Esophagus muscularis mucosa (tissue), 4 donors: Measurements from ENCODE around the gene NAV3. TPM values are rescaled to one million over a fixed set of nuclear protein-coding genes. Genes with fewer than 3 reads are reported as not detected.

Experiments
- DNase-seq: peaks from one replicate; pipeline ENCODE4 v3.0.0-alpha.2; 2017; ENCODE audit errors: extremely low spot score
- H3K27ac ChIP-seq, 4 donors: fragments of 200-600 bp; sonication (generic); replicated peaks in 1 of 4; 1 replicate in 3 of 4; 2 replicates in 1 of 4; pipeline ENCODE4 v1.5.1; 2016 to 2019; ENCODE audit warnings: mild to moderate bottlenecking in 1 of 4
- H3K27me3 ChIP-seq, 4 donors: fragments of 200-600 bp; sonication (generic); one replicate each; pipeline versions ENCODE4 v1.5.1 to v1.6.0; 2016 to 2019
- H3K36me3 ChIP-seq, 4 donors: fragments of 200-600 bp; sonication (generic); one replicate each; pipeline ENCODE4 v1.5.1; 2016 to 2019
- H3K4me1 ChIP-seq, 4 donors: fragments of 200-600 bp; sonication (generic); one replicate each; pipeline ENCODE4 v1.5.1; 2016 to 2019
- H3K4me3 ChIP-seq, 4 donors: fragments of 200-600 bp; sonication (generic); 1 replicate in 2 of 4; 2 replicates in 2 of 4; pipeline ENCODE4 v1.5.1; 2016 to 2019; ENCODE audit warnings: mild to moderate bottlenecking in 4 of 4, moderate library complexity in 1 of 4
- H3K9me3 ChIP-seq, 4 donors: fragments of 200-600 bp; sonication (generic); 1 replicate in 3 of 4; 2 replicates in 1 of 4; pipeline ENCODE4 v1.5.1; 2016 to 2019
- CTCF ChIP-seq, 3 experiments: fragments of 200-600 bp in 2 of 3; fragments of 450-650 bp in 1 of 3; sonication (generic) in 2 of 3; IDR thresholded peaks; one replicate each; pipeline ENCODE4 v1.5.1; 2017 to 2019; ENCODE audit warnings: antibody characterized with exemption in 3 of 3, mild to moderate bottlenecking in 2 of 3, moderate library complexity in 1 of 3
- EP300 ChIP-seq: sonication (generic); formaldehyde crosslinking; IDR thresholded peaks from one replicate; pipeline ENCODE4 v1.6.1; 2017; ENCODE audit warnings: antibody characterized with exemption
- POLR2A ChIP-seq: fragments of 450-650 bp; IDR thresholded peaks from one replicate; pipeline ENCODE4 v1.6.1; 2017; ENCODE audit warnings: antibody characterized with exemption, moderate library complexity, mild to moderate bottlenecking, low read depth
- POLR2AphosphoS5 ChIP-seq, 2 donors: sonication (generic); formaldehyde crosslinking; IDR thresholded peaks; one replicate each; pipeline ENCODE4 v1.6.1; 2017; ENCODE audit warnings: antibody characterized with exemption in 2 of 2
- WGBS: methylation state at CpG from one replicate; pipeline ENCODE4 v1.1.5; 2018; 5-methylcytosine and 5-hydroxymethylcytosine counted together
- intact Hi-C: fragments of 100-400 bp; cut with DNase I; formaldehyde crosslinking; loops from one replicate; pipeline ENCODE4 v1.15.1; 2023
- total RNA-seq, 4 donors: library from RNA; depleted of rRNA; stranded (reverse); fragments of >200 nt; gene quantifications; one replicate each; pipeline versions ENCODE4 v1.1.0 to v1.2.1, GENCODE V29; 2016

Gene NAV3
- total RNA-seq, 4 donors from 2014 or later: 4.3 to 9.6 (median 5.4) TPM

- no peak overlapping the region for H3K27ac ChIP-seq
- DNase-seq: no peak
Measured at GRCh38 chr12:77893918-77894317, 63.2 kb downstream of the NAV3 start.

GRCh38 chr12:77894556-77894955 is 63.9 kb downstream of the NAV3 start:
- Histone ChIP-seq H3K27ac (no peak overlapping the region), H3K27me3 (no peaks in the 10 kb centered on the region), H3K4me1 (no peaks in the 10 kb centered on the region), H3K36me3 (no peaks in the 10 kb centered on the region), H3K9me3 (no peaks in the 10 kb centered on the region), H3K4me3 (no peak overlapping the region)
- WGBS: 88% methylated on average over 2 of the region's 2 CpGs
- TF ChIP-seq POLR2AphosphoS5 (IDR thresholded peaks at IDR 0.05): no peak
- TF ChIP-seq POLR2A: no peak
- TF ChIP-seq EP300: no peak
- TF ChIP-seq CTCF (IDR thresholded peaks at IDR 0.05): no peak
- no peak for DNase-seq
- intact Hi-C loops: no loop called here

More at GRCh38 chr12:77893918-77894317, 63.2 kb downstream of the NAV3 start:
- Histone ChIP-seq H3K4me3 (no peak overlapping the region), H3K36me3 (no peaks in the 10 kb centered on the region), H3K4me1 (no peaks in the 10 kb centered on the region), H3K9me3 (no peaks in the 10 kb centered on the region), H3K27me3 (no peaks in the 10 kb centered on the region)
- TF ChIP-seq EP300 (no peak), POLR2AphosphoS5 (IDR thresholded peaks at IDR 0.05) (no peak)
- intact Hi-C loops: no loop called here

GRCh38 chr12:77895699-77896098 is 65.0 kb downstream of the NAV3 start:
- Histone ChIP-seq H3K4me3 (no peak overlapping the region), H3K27ac (no peak overlapping the region), H3K36me3 (no peaks in the 10 kb centered on the region), H3K27me3 (no peaks in the 10 kb centered on the region), H3K9me3 (no peaks in the 10 kb centered on the region), H3K4me1 (no peaks in the 10 kb centered on the region)
- TF ChIP-seq POLR2A: no peak
- TF ChIP-seq CTCF (IDR thresholded peaks at IDR 0.05): no peak
- TF ChIP-seq EP300: no peak
- no peak for TF ChIP-seq POLR2AphosphoS5 (IDR thresholded peaks at IDR 0.05)
- no peak for DNase-seq
- intact Hi-C loops: no loop called here

GRCh38 chr12:77907936-77908335 is 77.2 kb downstream of the NAV3 start:
- Histone ChIP-seq H3K9me3 (no peaks in the 10 kb centered on the region), H3K27me3 (no peaks in the 10 kb centered on the region), H3K36me3 (no peaks in the 10 kb centered on the region), H3K27ac (no peak overlapping the region), H3K4me1 (no peaks in the 10 kb centered on the region), H3K4me3 (no peak overlapping the region)
- 79% methylated on average over 1 of the region's 1 CpG for WGBS
- TF ChIP-seq EP300 (no peak), POLR2AphosphoS5 (IDR thresholded peaks at IDR 0.05) (no peak), CTCF (IDR thresholded peaks at IDR 0.05) (no peak), POLR2A (no peak)
- intact Hi-C loops: no loop called here
- no peak for DNase-seq

GRCh38 chr12:77914081-77914488 is 83.4 kb downstream of the NAV3 start:
- Histone ChIP-seq H3K9me3 (no peaks in the 10 kb centered on the region), H3K27me3 (no peaks in the 10 kb centered on the region), H3K27ac (no peak overlapping the region), H3K4me3 (no peak overlapping the region), H3K36me3 (no peaks in the 10 kb centered on the region), H3K4me1 (no peaks in the 10 kb centered on the region)
- intact Hi-C loops: no loop called here
- DNase-seq: no peak
- WGBS: 50% methylated on average over 2 of the region's 2 CpGs
- no peak for TF ChIP-seq POLR2AphosphoS5 (IDR thresholded peaks at IDR 0.05)
- no peak for TF ChIP-seq POLR2A
- TF ChIP-seq EP300: no peak
- no peak for TF ChIP-seq CTCF (IDR thresholded peaks at IDR 0.05)
